MM.1S (cell line): ENCODE measurements around the gene DENND4B.

Experiments
- DNase-seq: peaks from one replicate; pipeline ENCODE4 v3.0.0-alpha.2; 2015
- H2AFZ ChIP-seq: fragments of 300-600 bp; sonication (generic); 2 replicates; pipeline ENCODE4 v1.6.0; 2016; ENCODE audit warnings: antibody characterized with exemption, low read length
- H3F3A ChIP-seq: fragments of 300-600 bp; sonication (generic); 2 replicates; pipeline ENCODE4 v1.6.1; 2016; ENCODE audit warnings: mild to moderate bottlenecking, antibody characterized with exemption, low read length, moderate library complexity, mixed read lengths; ENCODE audit not compliant: insufficient read depth
- H3K27ac ChIP-seq: fragments of 300-600 bp; sonication (generic); 2 replicates; pipeline ENCODE4 v1.5.1; 2016; ENCODE audit warnings: mild to moderate bottlenecking, low read length
- H3K27me3 ChIP-seq: fragments of 300-600 bp; sonication (generic); replicated peaks from 2 replicates; pipeline ENCODE4 v1.6.0; 2016; ENCODE audit warnings: low read length; ENCODE audit not compliant: insufficient read depth
- H3K36me3 ChIP-seq: fragments of 300-600 bp; sonication (generic); replicated peaks from 2 replicates; pipeline ENCODE4 v1.6.1; 2016; ENCODE audit warnings: mild to moderate bottlenecking, low read length, mixed read lengths; ENCODE audit not compliant: insufficient read depth
- H3K4me1 ChIP-seq: fragments of 300-600 bp; sonication (generic); 2 replicates; pipeline ENCODE4 v1.6.1; 2016; ENCODE audit warnings: low read length, mixed read lengths
- H3K4me2 ChIP-seq: fragments of 300-600 bp; sonication (generic); 2 replicates; pipeline ENCODE4 v1.6.0; 2016; ENCODE audit warnings: low read depth, low read length
- H3K4me3 ChIP-seq: fragments of 300-600 bp; sonication (generic); 2 replicates; pipeline ENCODE4 v1.5.1; 2016; ENCODE audit warnings: low read length, mixed read lengths
- H3K79me2 ChIP-seq: fragments of 300-600 bp; sonication (generic); 2 replicates; pipeline ENCODE4 v1.6.1; 2016; ENCODE audit warnings: mixed run types, low read length, mixed read lengths
- H3K9ac ChIP-seq: fragments of 300-600 bp; sonication (generic); 2 replicates; pipeline ENCODE4 v1.6.1; 2016; ENCODE audit warnings: low read length, mixed read lengths
- H3K9me2 ChIP-seq: fragments of 300-600 bp; sonication (generic); replicated peaks from 2 replicates; pipeline ENCODE4 v1.6.1; 2016; ENCODE audit warnings: mild to moderate bottlenecking, low read length, mixed read lengths; ENCODE audit not compliant: insufficient read depth
- H3K9me3 ChIP-seq: fragments of 300-600 bp; sonication (generic); replicated peaks from 2 replicates; pipeline ENCODE4 v1.6.1; 2016; ENCODE audit warnings: mild to moderate bottlenecking, low read length, mixed read lengths; ENCODE audit not compliant: insufficient read depth
- H4K20me1 ChIP-seq: fragments of 300-600 bp; sonication (generic); 2 replicates; pipeline ENCODE4 v1.6.1; 2016; ENCODE audit warnings: mild to moderate bottlenecking, low read length, moderate library complexity, mixed read lengths; ENCODE audit not compliant: insufficient read depth
- EZH2 ChIP-seq: fragments of 300-600 bp; sonication (generic); optimal IDR thresholded peaks from 2 replicates; pipeline ENCODE3; 2017; ENCODE audit warnings: low read depth, mild to moderate bottlenecking, antibody characterized with exemption, low read length, mixed read lengths
- EZH2phosphoT487 ChIP-seq: fragments of 300-600 bp; sonication (generic); IDR thresholded peaks from 2 replicates; pipeline ENCODE4 v1.6.1; 2018; ENCODE audit warnings: antibody characterized with exemption, low read length
- TF ChIP-seq, protein P1 (sequence below): fragments of 300-600 bp; sonication (generic); IDR thresholded peaks from 2 replicates; pipeline ENCODE4 v1.5.1; 2016; ENCODE audit warnings: antibody characterized with exemption, low read length, mixed read lengths

Gene DENND4B

DNA sequence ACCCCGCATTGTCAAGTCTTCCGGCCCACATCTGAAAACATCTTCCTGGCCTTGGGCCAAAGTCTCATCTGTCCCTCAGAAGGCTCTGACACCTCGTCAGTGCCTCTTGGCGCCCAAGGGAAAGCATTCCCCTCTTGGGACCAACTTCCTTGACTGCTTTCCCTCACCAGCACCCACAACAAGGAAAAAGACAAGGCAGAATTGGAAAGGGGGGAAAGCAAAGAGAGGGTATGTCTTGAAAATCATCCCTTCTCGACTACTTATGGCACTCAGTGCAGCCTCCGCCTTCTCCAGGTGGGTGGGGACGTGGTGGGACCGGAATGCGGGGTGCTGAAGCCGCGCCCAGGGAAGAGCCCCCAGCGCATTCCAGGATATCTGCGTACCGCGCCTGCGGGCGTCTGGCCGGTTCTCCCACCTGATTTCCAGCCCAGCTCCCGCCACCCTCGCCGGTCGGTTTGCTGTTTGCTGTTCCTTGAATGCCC, 17.4 kb upstream of the DENND4B start:
- Histone ChIP-seq H3K9me2 (no peaks in the 10 kb centered on the region), H3K27me3 (no peaks in the 10 kb centered on the region), H3K4me1 (peaks cover 29% of the 10 kb centered on the region), H3K79me2 (peaks cover 41% of the 10 kb centered on the region), H3K27ac (peak overlapping the region; percentile 20; the same call in 1 of the 2 replicates), H3F3A (peaks cover 26% of the 10 kb centered on the region), H4K20me1 (no peaks in the 10 kb centered on the region), H2AFZ (peak overlapping the region; percentile 77), H3K4me3 (peak overlapping the region; percentile 74), H3K36me3 (no peaks in the 10 kb centered on the region), H3K9me3 (no peaks in the 10 kb centered on the region), H3K4me2 (peak overlapping the region; percentile 92), H3K9ac (peak overlapping the region; percentile 66)
- TF ChIP-seq EZH2phosphoT487 (no peak), EZH2 (no peak)
- TF ChIP-seq, protein P1, sequence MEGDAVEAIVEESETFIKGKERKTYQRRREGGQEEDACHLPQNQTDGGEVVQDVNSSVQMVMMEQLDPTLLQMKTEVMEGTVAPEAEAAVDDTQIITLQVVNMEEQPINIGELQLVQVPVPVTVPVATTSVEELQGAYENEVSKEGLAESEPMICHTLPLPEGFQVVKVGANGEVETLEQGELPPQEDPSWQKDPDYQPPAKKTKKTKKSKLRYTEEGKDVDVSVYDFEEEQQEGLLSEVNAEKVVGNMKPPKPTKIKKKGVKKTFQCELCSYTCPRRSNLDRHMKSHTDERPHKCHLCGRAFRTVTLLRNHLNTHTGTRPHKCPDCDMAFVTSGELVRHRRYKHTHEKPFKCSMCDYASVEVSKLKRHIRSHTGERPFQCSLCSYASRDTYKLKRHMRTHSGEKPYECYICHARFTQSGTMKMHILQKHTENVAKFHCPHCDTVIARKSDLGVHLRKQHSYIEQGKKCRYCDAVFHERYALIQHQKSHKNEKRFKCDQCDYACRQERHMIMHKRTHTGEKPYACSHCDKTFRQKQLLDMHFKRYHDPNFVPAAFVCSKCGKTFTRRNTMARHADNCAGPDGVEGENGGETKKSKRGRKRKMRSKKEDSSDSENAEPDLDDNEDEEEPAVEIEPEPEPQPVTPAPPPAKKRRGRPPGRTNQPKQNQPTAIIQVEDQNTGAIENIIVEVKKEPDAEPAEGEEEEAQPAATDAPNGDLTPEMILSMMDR, result no peak
- DNase-seq, result peak; percentile 34

DNA sequence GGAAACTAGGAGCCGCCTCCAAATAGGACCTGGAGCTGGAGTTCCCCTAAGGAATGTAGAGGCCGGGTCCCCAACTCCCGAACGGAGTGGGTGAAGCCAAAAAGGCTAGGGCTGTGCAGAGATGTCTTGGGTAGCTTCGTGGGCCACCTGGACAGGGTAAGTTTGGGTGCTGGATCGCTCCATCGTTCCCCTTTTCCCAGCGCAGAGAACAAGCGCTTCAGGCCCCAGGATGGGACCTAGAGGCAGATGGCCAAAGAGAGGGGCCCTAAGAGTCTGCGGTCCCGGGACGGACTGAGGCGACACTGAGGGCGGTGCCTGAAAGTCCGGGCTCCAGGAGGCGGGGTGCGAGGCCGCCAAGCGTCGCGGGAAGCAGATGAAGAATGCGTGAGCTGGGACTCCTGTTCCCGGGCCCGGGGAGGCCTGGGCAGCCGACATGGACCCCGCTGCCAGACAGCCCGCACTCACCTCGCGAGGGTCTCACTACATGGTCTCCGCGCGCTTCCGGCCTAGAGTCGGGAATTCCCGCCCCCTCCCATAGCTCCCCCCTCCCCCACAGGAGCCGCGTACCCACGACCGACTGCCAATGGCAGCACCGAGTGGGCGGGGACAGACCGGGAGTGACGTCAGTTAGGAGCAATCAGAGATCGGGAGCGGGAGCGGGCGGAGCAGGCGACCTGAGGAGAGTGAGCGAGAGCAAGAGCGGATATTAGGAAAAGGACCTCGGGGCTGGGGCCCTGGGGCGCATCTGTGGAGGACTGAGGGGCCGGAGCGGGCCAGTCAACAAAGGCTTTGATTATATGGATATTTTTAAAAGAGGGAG, 16.7 kb upstream of the DENND4B start, which contains the start of gene SLC39A1:
SLC39A1 (minus strand) TSS at position 508 of the 820 bp plus-strand sequence. CDS start 822 bp downstream, outside the sequence.
- Histone ChIP-seq H3K4me2 (peak within 1 kb of the TSS; percentile 92), H3K9me2 (no peaks in the 10 kb centered on the region), H3K9me3 (no peaks in the 10 kb centered on the region), H3K27me3 (no peaks in the 10 kb centered on the region), H3K4me3 (peak within 1 kb of the TSS; percentile 74), H3K9ac (peak within 1 kb of the TSS; percentile 66), H3K36me3 (no peaks in the 10 kb centered on the region), H4K20me1 (no peaks in the 10 kb centered on the region), H3K27ac (peak within 1 kb of the TSS; percentile 20; the same call in 1 of the 2 replicates), H3F3A (peaks cover 26% of the 10 kb centered on the region), H3K4me1 (peaks cover 26% of the 10 kb centered on the region), H3K79me2 (peaks cover 39% of the 10 kb centered on the region), H2AFZ (peak within 1 kb of the TSS; percentile 77)
- TF ChIP-seq EZH2, result no peak
- DNase-seq, result peak; percentile 99

DNA sequence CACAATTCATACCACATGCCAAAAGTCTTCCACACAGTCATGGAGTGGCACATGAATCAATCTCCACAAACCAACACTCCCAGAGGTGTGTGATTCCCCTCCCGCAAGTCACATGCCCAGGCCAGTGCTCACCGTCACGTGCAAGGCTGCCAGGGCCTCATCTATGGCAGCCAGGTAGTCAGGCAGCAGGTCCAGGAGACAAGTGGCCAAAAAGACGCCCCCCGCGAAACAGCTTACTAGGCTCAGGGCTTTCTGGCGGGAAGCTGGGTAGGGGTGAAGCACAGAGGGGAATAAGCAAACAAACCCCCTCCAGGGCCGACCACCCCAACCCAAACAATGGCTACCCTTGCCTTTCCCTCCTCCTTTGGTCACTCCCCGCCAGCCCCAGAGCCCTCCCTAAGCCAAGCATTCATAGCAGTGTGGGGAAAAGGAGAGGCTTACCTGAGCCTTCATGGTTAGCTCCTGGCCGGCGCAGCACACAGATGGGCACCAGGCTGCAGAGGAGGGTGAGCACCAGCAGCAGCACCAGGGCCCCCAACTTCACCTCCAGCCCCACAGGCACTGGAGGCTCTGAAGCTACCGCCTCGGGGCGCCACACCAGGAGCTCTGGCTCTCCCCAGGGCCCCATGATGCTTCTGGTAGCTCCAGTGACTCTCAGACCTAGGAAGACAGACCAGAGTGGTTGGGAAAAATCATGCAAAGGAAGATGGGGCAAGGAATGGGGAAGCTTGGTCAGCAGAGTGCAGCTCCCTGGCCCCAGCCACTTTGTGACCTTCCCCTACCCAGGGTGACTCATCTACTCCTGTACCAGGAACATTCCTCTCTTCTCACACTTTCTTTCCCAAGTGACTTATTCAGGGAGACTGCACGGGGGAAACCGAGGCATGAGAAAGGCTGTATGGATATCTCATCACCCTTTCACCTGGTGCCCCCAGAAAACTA, 15.8 kb upstream of the DENND4B start:
- Histone ChIP-seq H2AFZ (peak overlapping the region; percentile 77), H3K36me3 (no peaks in the 10 kb centered on the region)

More for the DNA sequence above, 15.8 kb upstream of the DENND4B start:
- DNase-seq, result no peak
- Histone ChIP-seq H3K9me3 (no peaks in the 10 kb centered on the region), H3K9me2 (no peaks in the 10 kb centered on the region), H3K9ac (peak overlapping the region; percentile 66), H3K79me2 (peaks cover 43% of the 10 kb centered on the region), H3F3A (peaks cover 25% of the 10 kb centered on the region), H3K4me1 (peaks cover 26% of the 10 kb centered on the region), H3K4me2 (peak overlapping the region; percentile 92), H3K27ac (no peak overlapping the region), H4K20me1 (no peaks in the 10 kb centered on the region), H3K27me3 (no peaks in the 10 kb centered on the region), H3K4me3 (peak overlapping the region; percentile 74)
- TF ChIP-seq EZH2 (no peak), EZH2phosphoT487 (no peak)
- TF ChIP-seq, protein P1, result no peak
